BLaER1 treated with 17β-estradiol and CSF1 and Interleukin-3, amounts not matched to agents 10 nM and 100 nM (cell line): ENCODE data around the gene UGT1A5.

Source experiments
- H3K27ac ChIP-seq, 11 experiments: shearing (Covaris generic); formaldehyde crosslinking; 2 replicates each; pipeline ENCODE4 v1.8.1; 2022
- H3K27me3 ChIP-seq, 11 experiments: shearing (Covaris generic); formaldehyde crosslinking; 2 replicates each; pipeline ENCODE4 v1.8.1; 2022
- H3K36me3 ChIP-seq, 11 experiments: shearing (Covaris generic); formaldehyde crosslinking; 2 replicates each; pipeline ENCODE4 v1.8.1; 2022
- H3K4me1 ChIP-seq, 10 experiments: shearing (Covaris generic); formaldehyde crosslinking; 2 replicates each; pipeline ENCODE4 v1.8.1; 2022
- H3K4me2 ChIP-seq, 11 experiments: shearing (Covaris generic); formaldehyde crosslinking; 2 replicates each; pipeline ENCODE4 v1.8.1; 2022
- H3K4me3 ChIP-seq, 10 experiments: shearing (Covaris generic); formaldehyde crosslinking; 2 replicates each; pipeline ENCODE4 v1.8.1; 2022
- H3K9ac ChIP-seq, 11 experiments: shearing (Covaris generic); formaldehyde crosslinking; 2 replicates each; pipeline ENCODE4 v1.8.1; 2022
- H3K9me3 ChIP-seq, 11 experiments: shearing (Covaris generic); formaldehyde crosslinking; replicated peaks in 1 of 11; 2 replicates each; pipeline ENCODE4 v1.8.1; 2022
- H4K20me1 ChIP-seq, 11 experiments: shearing (Covaris generic); formaldehyde crosslinking; 2 replicates each; pipeline ENCODE4 v1.8.1; 2022
- Cebpa-rat ChIP-seq, 11 experiments: shearing (Covaris generic); IDR thresholded peaks; 2 replicates each; pipeline ENCODE4 v1.8.1; 2022

The UGT1A5 gene

GRCh38 chr2:233816334-233816733 is 103.6 kb downstream of the UGT1A5 start:
- H3K4me1 ChIP-seq = peaks cover 5 to 22% (median 20%) of the 10 kb centered on the region in 10 experiments; a peak in 19 of 20 replicates
- H3K27ac ChIP-seq = no peak overlapping the region
- peak overlapping the region in 1 of 11 experiments; percentile 4; a peak in 1 of 22 replicates for H3K9ac ChIP-seq
- H3K27me3 ChIP-seq = no peaks in the 10 kb centered on the region
- peak overlapping the region in 10 of 11 experiments; percentile 27 to 77 (median 66); a peak in 18 of 22 replicates for H3K4me2 ChIP-seq
- H3K4me3 ChIP-seq = no peak overlapping the region
- no peaks in the 10 kb centered on the region for H3K36me3 ChIP-seq
- no peak for TF ChIP-seq Cebpa-rat (IDR thresholded peaks at IDR 0.05)
- H3K9me3 ChIP-seq = no peaks in the 10 kb centered on the region; a peak in 1 of 22 replicates
- no peaks in the 10 kb centered on the region; a peak in 1 of 22 replicates for H4K20me1 ChIP-seq

GRCh38 chr2:233816771-233817170 is 104.1 kb downstream of the UGT1A5 start:
- Histone ChIP-seq H3K4me1 (peaks cover 5 to 25% (median 20%) of the 10 kb centered on the region in 10 experiments; a peak in 19 of 20 replicates), H3K4me3 (no peak overlapping the region), H3K9ac (peak overlapping the region in 1 of 11 experiments; percentile 4; a peak in 1 of 22 replicates), H3K4me2 (peak overlapping the region in 10 of 11 experiments; percentile 27 to 77 (median 66); a peak in 19 of 22 replicates), H3K27ac (no peak overlapping the region), H3K27me3 (no peaks in the 10 kb centered on the region), H3K36me3 (no peaks in the 10 kb centered on the region), H4K20me1 (no peaks in the 10 kb centered on the region; a peak in 1 of 22 replicates), H3K9me3 (no peaks in the 10 kb centered on the region)
- no peak for TF ChIP-seq Cebpa-rat (IDR thresholded peaks at IDR 0.05)

- Histone ChIP-seq H4K20me1 (no peaks in the 10 kb centered on the region; a peak in 1 of 22 replicates), H3K4me3 (no peak overlapping the region), H3K36me3 (no peaks in the 10 kb centered on the region), H3K4me2 (peak overlapping the region; percentile 27 to 77 (median 64)), H3K27ac (peak overlapping the region in 1 of 11 experiments; percentile 45; a peak in 2 of 22 replicates), H3K27me3 (no peaks in the 10 kb centered on the region), H3K9me3 (no peaks in the 10 kb centered on the region), H3K9ac (peak overlapping the region in 3 of 11 experiments; percentile 20 to 47 (median 28); a peak in 2 of 22 replicates), H3K4me1 (peaks cover 6 to 31% (median 21%) of the 10 kb centered on the region in 10 experiments; a peak in 19 of 20 replicates)
- TF ChIP-seq Cebpa-rat (IDR thresholded peaks at IDR 0.05) = no peak
Observed at GRCh38 chr2:233817361-233817911, 104.7 kb downstream of the UGT1A5 start.

- peaks cover 13 to 38% (median 28%) of the 10 kb centered on the region in 10 experiments for H3K4me1 ChIP-seq
- H3K4me2 ChIP-seq = peak overlapping the region in 10 of 11 experiments; percentile 55 to 77 (median 66); a peak in 18 of 22 replicates
- H3K27me3 ChIP-seq = no peaks in the 10 kb centered on the region
- TF ChIP-seq Cebpa-rat (IDR thresholded peaks at IDR 0.05) = no peak
- H3K27ac ChIP-seq = peak overlapping the region in 1 of 11 experiments; percentile 45; a peak in 1 of 22 replicates
- H3K9ac ChIP-seq = peak overlapping the region in 3 of 11 experiments; percentile 20 to 47 (median 28); a peak in 2 of 22 replicates
- H3K36me3 ChIP-seq = no peaks in the 10 kb centered on the region
- no peaks in the 10 kb centered on the region for H3K9me3 ChIP-seq
- no peaks in the 10 kb centered on the region; a peak in 1 of 22 replicates for H4K20me1 ChIP-seq
- no peak overlapping the region for H3K4me3 ChIP-seq
Observed at GRCh38 chr2:233817995-233818638, 105.4 kb downstream of the UGT1A5 start.

GRCh38 chr2:233818639-233819621 is 106.2 kb downstream of the UGT1A5 start:
- Histone ChIP-seq H3K4me2 (no peak overlapping the region; a peak in 1 of 22 replicates), H3K27me3 (no peaks in the 10 kb centered on the region), H3K4me1 (peaks cover 19 to 46% (median 36%) of the 10 kb centered on the region in 10 experiments), H4K20me1 (no peaks in the 10 kb centered on the region; a peak in 1 of 22 replicates), H3K27ac (no peak overlapping the region), H3K9ac (no peak overlapping the region), H3K36me3 (no peaks in the 10 kb centered on the region), H3K9me3 (no peaks in the 10 kb centered on the region), H3K4me3 (no peak overlapping the region)
- TF ChIP-seq Cebpa-rat (IDR thresholded peaks at IDR 0.05) = no peak

GRCh38 chr2:233819884-233820773 is 107.4 kb downstream of the UGT1A5 start:
- no peak for TF ChIP-seq Cebpa-rat (IDR thresholded peaks at IDR 0.05)
- Histone ChIP-seq H3K36me3 (no peaks in the 10 kb centered on the region), H3K4me1 (peaks cover 19 to 51% (median 41%) of the 10 kb centered on the region in 10 experiments), H3K9ac (no peak overlapping the region), H3K27ac (no peak overlapping the region), H3K4me3 (no peak overlapping the region), H3K9me3 (no peaks in the 10 kb centered on the region), H4K20me1 (no peaks in the 10 kb centered on the region; a peak in 1 of 22 replicates), H3K4me2 (no peak overlapping the region), H3K27me3 (no peaks in the 10 kb centered on the region)

GRCh38 chr2:233820774-233821105 is 108.0 kb downstream of the UGT1A5 start:
- Histone ChIP-seq H3K4me2 (no peak overlapping the region), H4K20me1 (no peaks in the 10 kb centered on the region; a peak in 1 of 22 replicates), H3K36me3 (no peaks in the 10 kb centered on the region), H3K27ac (no peak overlapping the region), H3K4me3 (no peak overlapping the region), H3K4me1 (peaks cover 19 to 51% (median 41%) of the 10 kb centered on the region in 10 experiments), H3K27me3 (no peaks in the 10 kb centered on the region), H3K9me3 (no peaks in the 10 kb centered on the region), H3K9ac (no peak overlapping the region)
- no peak for TF ChIP-seq Cebpa-rat (IDR thresholded peaks at IDR 0.05)

GRCh38 chr2:233821196-233821595 is 108.5 kb downstream of the UGT1A5 start:
- no peak for TF ChIP-seq Cebpa-rat (IDR thresholded peaks at IDR 0.05)
- Histone ChIP-seq H3K4me1 (peaks cover 19 to 51% (median 41%) of the 10 kb centered on the region in 10 experiments), H3K36me3 (no peaks in the 10 kb centered on the region)

More at GRCh38 chr2:233821196-233821595, 108.5 kb downstream of the UGT1A5 start:
- no peaks in the 10 kb centered on the region; a peak in 1 of 22 replicates for H4K20me1 ChIP-seq
- H3K4me2 ChIP-seq = no peak overlapping the region
- no peak overlapping the region for H3K4me3 ChIP-seq
- peaks cover 0 to 3% (median 1%) of the 10 kb centered on the region in 11 experiments; a peak in 5 of 22 replicates for H3K9me3 ChIP-seq
- no peak overlapping the region for H3K27ac ChIP-seq
- no peak overlapping the region for H3K9ac ChIP-seq
- H3K27me3 ChIP-seq = no peaks in the 10 kb centered on the region
